GM04504 (cell line): ENCODE measurements around the gene ELL2.
"Not testable (repeated sequence)": the region's sequence is repeated elsewhere in the genome, so short reads cannot be mapped to it uniquely, and the experiment has no call there.

Experiments used
- DNase-seq: peaks from one replicate; pipeline ENCODE4 v3.0.0-alpha.2; 2012; ENCODE audit warnings: low read depth

Gene ELL2

GRCh38 chr5:95859661-95860060, 102.0 kb downstream of the ELL2 start:
- DNase-seq: no peak

GRCh38 chr5:95858661-95859595, 102.7 kb downstream of the ELL2 start:
- DNase-seq: peak; percentile 94

GRCh38 chr5:95858023-95858461, 103.6 kb downstream of the ELL2 start:
- DNase-seq: peak; percentile 94

- no peak for DNase-seq
Observed at GRCh38 chr5:95857185-95857945, 104.3 kb downstream of the ELL2 start.

GRCh38 chr5:95856501-95856981, 105.1 kb downstream of the ELL2 start:
- no peak for DNase-seq

- no peak for DNase-seq
Observed at GRCh38 chr5:95853490-95853889, 108.2 kb downstream of the ELL2 start.

- DNase-seq: no peak
Observed at GRCh38 chr5:95852567-95852966, 109.1 kb downstream of the ELL2 start.

- not testable (repeated sequence) for DNase-seq
Observed at GRCh38 chr5:95851141-95851540, 110.5 kb downstream of the ELL2 start.

- no peak for DNase-seq
Observed at GRCh38 chr5:95850391-95850894, 111.2 kb downstream of the ELL2 start.

- no peak for DNase-seq
Observed at GRCh38 chr5:95848701-95849100, 113.0 kb downstream of the ELL2 start.

- DNase-seq: no peak
Observed at GRCh38 chr5:95847261-95847592, 114.4 kb downstream of the ELL2 start.

GRCh38 chr5:95846554-95847260, 114.9 kb downstream of the ELL2 start:
- no peak for DNase-seq

GRCh38 chr5:95845391-95845790, 116.3 kb downstream of the ELL2 start:
- no peak for DNase-seq

- peak; percentile 26 for DNase-seq
Observed at GRCh38 chr5:95843733-95844223, 117.9 kb downstream of the ELL2 start.

GRCh38 chr5:95842854-95843544, 118.7 kb downstream of the ELL2 start:
- DNase-seq: peak; percentile 22

GRCh38 chr5:95841914-95842812, 119.5 kb downstream of the ELL2 start:
- peak; percentile 64 for DNase-seq

- no peak for DNase-seq
Observed at GRCh38 chr5:95840956-95841705, 120.5 kb downstream of the ELL2 start.

- no peak for DNase-seq
Observed at GRCh38 chr5:95839658-95840057, 122.0 kb downstream of the ELL2 start.

GRCh38 chr5:95838556-95838955, 123.1 kb downstream of the ELL2 start:
- DNase-seq: no peak
